NCI-H2196 treated with DMSO at 0.1 percent for 48 hours (cell line): Measurements from ENCODE around the gene TMEM53.
A peak's percentile ranks its signal among the peaks of the same experiment; 100 is the strongest.
"Not testable (repeated sequence)": the region's sequence is repeated elsewhere in the genome, so short reads cannot be mapped to it uniquely, and the experiment has no call there.

Experiments
- DNase-seq: peaks from one replicate; lab custom pipeline; 2025; ENCODE audit not compliant: unreplicated experiment; lab: John Stamatoyannopoulos, UW

TMEM53 gene

DNA sequence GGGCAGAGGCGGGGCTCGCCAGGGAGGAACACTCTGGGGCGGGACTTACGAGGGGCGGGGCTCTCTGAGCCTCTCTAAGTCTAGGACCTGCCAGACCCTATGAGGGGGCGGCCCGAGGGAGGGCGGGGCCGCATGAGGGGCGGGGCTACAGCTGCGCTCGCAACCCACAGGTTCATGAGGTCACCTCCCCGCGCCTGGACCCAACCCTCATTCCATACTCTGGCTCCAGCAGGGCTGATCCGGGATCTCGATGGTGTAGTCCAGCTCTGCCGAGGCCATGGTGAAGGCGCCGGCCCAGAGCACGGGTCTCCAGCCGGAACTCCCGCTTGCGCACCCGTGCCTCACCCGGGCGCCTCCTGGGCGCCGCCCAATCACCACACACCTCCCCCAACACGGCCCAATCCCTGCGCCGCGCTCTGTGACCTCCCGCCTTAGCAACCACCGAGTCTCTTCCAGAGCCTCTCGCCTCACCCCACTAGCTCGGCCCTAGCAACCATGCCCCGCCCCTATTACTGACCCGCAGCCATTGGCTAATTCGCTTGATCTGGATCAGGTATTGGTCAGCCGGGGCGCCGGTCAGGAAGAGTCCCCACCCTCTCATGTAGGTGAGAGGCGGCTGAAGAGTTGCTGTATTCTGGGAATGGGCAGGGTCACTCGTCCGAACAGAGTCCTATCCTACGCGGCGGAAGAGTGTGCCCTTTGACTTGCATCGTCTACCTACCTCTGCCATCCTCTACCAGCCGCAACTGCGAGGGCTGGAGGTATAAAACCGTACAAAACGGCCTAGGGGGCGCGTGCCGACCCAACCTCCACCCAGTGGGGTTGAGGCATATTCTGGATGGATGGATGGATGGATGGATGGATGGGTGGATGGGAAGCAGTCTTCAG, at the start of gene TMEM53, which contains the start of gene ARMH1:
Gene TMEM53, minus strand, starts transcription at position 369 of the 888 bp plus-strand sequence. Its CDS starts 90 bp downstream, at position 279.
Gene ARMH1, plus strand, starts transcription at position 602 of the 888 bp plus-strand sequence. CDS start 14,984 bp downstream, outside the sequence.
- DNase-seq: peak; percentile 98

DNA sequence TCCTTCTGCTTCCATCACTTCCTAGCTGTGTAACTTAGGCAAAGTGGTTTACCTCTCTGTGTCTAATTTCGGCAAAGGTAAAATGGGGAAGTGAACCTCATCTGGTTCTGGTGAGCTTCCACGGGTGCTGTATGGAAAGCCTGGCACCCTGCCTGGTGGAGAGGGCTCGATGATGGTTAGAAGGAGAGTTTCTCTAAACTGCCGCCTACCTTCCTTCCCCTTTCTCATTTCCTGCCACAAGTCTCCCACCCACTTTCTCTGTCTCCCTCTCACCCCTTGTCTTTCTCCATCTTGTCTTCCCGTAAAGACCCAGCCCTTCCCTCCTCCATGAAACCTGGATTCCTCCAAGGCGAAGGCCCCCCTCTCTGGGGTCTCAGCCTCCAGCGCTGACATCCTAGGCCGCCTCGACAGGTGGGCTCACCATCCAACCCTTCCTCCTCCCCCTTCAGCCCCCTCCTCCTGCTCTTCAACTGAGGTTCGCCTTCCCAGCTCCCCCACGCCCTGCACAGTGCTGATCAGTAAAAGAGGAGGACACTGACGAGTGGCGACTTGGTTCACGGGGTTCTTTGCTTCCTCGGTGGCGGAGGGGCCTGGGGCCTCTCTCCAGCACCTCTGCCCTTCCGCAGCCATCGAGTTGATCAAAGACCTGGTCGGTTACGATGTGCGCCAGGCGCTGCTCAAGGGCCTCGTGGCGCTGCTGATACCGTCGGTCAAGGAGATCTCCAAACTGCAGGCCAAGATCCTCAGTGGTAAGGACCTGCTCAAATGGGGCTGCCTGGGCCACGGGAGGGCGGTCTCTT, 49.4 kb upstream of the TMEM53 start:
- DNase-seq: no peak

DNA sequence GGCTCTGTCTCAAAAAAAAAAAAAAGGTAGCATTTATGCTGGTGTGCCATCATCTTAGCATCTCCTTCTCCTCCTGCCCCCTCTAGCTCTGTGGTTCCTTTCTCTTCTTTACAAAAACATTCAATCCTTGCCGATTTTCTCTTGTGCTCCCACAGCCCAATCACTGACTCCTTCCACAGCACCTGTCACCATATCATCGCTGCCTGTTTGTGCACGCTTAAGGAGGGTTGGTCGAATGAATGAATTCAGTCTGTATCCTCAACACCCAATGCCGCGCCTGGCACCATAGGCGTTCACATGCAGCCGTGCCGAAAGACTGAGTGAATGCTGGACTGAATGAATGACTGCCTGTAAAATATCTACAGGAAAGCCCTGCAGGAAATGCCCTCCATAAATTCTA, 48.8 kb upstream of the TMEM53 start:
- no peak for DNase-seq

DNA sequence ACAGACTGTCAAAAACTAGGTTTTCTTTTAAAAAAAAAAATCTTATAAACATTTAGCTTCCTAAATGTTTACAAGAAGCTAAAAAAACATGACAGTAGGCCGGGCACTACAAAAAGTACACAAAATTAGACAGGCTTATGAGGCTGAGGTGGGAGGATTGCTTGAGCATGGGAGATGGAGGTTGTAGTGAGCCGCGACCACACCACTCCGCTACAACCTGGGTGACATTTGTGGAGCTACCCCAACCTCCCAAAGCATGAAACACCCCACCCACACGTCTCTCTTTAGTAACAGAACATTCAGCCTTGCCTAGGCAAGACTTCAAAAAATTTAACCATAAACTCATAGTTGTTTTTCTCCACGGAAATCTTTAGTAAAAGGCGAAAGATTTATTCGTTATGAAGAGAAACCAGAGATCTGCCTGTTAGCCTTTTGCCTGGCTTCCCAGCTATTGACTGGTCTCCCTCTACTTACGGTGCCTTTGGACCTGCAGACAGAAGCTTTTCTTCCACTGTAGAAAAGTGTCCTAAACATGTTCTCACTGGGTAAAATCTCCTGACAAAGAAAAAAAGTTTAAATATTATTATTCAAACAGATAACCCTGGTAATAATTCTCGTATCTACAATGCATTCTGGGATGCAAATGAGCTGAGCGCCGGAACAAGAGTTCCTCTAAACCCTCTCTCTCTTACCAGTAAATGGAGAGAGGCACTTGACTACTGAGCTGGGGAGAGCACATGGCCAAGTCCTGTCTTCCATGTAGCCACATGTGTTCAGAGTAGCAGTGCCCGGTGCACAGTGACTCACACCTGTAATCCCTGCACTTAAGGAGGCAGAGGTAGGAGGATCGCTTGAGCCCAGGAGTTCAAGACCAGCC, 47.4 kb upstream of the TMEM53 start:
- peak; percentile 96 for DNase-seq

DNA sequence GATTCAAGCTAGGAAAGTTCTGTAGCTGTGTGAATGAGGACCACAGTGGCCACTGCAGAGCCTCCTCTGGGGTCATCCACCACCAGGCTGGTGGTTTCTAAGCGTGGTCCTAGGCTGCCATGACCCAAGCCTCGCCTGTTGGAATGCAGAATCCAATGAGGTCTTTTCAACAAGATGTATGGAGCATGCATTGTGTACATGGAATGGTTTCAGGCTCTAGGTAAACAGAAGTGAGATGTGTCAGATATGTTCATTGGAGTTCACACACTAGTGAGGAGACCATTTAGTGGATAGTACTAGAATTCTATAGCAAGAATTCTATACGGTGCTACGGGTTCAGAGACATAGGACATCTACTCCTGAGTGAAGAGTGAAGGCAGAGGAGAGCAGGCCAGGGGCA, 46.0 kb upstream of the TMEM53 start:
- DNase-seq: no peak

DNA sequence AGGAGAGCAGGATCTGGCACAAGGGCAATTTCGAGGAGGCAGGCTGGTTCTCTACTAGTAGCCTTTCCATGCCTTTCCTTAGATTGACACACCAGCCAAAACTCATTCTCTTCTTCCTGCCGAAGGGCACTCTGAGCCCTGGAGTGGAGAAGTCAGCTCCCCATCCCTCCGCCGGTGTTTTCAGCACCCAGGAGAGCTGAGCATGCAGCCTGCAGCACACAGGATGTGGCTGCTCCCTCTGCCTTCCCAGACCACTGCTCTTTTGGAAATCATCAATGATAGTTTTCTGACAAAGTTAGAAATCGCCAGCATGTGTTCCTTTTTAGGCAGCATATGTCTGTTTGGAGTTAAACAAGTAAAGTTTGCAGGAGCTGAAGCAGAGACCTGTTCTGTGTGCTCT, 45.0 kb upstream of the TMEM53 start:
- DNase-seq: no peak

DNA sequence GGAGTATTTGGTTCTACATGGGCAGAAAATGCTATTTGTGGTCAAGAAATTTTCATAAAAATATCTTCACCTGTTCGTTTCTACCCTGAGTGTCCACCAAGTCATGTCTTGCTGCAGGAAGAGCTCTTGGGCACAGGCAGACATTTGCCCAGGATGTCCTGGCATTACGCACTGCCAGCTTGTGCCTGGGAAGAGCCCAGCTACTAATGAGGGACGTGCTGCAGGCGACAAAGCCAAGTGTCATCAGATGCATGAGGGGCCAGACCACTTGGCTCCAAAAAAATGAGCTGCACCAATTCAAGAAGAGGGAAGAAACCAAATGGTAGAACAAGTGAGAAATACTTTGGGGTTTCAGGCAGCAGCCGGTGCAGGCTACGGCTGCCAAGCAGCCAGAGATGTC, 43.8 kb upstream of the TMEM53 start:
- no peak for DNase-seq

DNA sequence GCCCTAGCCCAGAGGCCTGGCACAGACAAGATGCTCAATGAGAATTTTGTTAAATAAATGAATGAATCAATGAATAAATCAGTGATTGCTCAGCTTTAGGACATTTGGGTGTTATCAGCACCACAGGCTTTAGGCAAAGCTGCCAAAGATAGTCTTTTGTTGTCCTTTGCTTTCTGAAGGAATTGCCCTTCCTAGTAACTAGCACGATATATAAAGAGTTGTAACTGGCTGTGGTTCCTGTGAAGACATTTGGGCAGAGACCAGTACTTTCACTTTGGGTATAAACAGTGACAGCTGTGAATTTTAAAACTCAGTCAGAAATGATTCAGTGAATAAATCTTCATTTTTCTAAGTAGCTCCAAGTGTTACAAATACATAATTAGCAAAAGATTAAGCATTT, 43.4 kb upstream of the TMEM53 start:
- DNase-seq: no peak

DNA sequence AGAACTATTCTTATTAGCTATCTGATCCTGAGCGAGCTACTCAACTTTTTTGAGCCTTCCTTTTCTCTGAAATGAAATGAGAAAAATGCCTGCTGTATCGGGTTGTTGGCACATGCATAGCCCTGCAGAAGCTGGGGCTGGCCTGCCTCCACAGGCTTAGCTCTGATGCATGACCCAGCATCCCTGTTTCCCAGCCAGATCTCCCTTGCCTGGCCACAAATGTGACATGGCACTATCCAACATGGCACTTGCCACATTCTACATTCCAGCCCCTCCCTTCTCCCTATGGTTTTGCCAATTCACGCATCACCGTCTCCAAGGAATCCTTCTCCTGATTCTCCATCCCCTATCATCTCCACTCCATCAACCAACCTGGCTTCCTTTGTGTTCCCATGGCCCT, 42.9 kb upstream of the TMEM53 start:
- DNase-seq: no peak

DNA sequence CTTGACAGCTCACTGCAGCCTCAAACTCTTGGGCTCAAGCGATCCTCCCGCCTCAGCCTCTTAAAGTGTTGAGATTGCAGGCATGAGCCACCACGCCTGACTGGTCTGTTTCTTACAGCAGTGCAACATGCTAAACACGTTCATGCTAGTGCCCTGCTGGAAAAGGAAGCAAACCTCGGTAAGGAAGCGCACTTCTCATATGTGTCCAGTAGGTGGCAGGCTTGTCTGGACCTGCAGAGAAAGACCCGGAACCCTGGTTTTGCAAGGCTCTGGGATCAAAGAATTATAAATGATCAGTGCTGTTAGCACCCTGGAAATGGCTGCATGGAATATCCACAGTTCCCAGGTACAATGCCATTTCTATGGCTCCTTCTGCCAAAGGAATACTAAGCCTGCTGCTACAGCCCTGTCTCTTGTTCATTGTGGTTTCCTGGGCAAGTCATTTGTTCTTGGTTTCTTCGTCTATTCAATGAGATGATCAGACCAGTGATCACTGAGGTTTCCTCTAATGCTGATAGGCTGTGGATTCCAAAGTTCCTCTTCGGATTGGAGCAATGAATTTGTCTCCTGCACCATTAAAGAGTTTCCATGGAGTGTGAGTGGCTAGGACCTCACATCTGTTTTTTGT, 40.8 kb upstream of the TMEM53 start:
- DNase-seq: peak; percentile 59

DNA sequence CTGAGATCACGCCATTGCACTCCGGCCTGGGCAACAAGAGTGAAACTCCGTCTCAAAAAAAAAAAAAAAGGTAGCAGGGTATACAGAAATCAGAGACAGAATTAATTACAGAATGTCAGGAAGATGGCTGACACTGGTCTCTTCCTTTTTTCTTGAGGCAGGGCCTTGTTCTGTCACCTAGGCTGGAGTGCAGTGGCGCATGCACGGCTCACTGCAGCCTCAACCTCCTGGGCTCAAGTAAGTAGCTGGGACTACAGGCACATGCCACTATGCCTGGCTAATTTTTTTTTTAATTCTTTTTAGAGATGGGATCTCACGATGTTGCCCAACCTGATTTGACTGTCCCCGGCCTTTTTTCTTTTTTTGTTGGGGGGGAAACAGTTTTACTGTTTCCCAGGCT, 40.3 kb upstream of the TMEM53 start:
- DNase-seq: no peak

DNA sequence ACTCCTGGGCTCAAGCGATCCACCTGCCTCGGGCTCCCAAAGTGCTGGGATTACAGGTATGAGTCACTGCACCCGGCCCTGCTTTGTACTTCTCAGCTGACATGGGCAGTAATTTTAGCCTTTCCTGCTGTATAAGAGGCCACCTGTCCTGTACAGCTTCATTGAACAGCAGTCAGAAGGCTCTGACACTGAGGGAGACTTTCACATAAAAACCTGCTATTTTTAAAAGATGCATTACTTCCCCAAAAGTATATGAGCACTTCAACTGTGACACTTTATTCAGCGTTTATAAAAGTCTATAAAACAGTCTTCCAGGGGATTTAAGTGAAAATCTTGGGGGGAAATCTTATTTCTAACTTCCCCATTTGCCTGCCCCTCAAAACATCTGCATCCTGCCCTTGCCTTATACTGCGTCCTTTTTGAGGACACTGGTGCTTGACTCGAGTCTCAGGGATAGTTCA, 39.1 kb upstream of the TMEM53 start:
- peak; percentile 81 for DNase-seq

DNA sequence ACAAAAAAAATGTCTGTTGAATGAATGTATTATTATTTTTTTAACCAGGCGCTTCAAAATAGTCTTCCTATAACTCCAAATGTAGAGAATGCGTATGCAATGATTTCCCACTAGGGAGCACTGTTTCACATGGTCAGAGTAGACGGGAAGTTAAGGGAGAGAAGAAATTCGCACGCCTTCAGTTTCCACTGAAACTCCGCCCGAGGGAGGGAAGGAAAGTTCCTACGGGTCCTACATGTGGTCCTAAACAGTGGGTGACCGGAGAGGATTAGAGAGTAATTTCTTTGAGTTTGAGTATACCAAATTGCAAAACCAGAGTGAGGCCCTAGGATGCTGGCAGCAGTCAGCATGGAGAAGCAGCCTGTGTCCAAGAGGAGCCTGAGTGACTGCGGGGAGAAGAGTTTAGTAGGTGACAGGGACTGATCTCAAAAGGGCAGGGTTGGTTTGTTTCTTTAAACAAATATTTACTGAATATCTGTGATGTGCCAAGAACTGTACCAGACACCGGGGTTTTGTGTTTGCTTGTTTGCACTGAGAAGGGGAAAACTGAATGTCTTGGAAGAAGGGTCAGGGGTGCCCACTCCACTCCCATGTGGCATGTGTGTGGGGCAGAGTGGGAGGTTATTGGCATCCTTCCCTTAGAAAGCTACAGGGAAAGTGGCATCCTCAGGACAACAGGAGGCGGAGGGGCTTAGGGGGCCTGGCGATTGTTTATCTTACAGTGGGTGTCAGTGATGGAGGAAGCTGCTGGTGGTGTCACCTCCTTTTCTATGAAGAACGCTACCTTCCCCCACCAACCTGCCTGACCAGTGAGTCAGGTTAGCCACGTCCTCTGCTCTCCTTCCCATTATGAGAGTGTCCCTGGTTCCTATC, 33.9 kb upstream of the TMEM53 start:
- DNase-seq: no peak

DNA sequence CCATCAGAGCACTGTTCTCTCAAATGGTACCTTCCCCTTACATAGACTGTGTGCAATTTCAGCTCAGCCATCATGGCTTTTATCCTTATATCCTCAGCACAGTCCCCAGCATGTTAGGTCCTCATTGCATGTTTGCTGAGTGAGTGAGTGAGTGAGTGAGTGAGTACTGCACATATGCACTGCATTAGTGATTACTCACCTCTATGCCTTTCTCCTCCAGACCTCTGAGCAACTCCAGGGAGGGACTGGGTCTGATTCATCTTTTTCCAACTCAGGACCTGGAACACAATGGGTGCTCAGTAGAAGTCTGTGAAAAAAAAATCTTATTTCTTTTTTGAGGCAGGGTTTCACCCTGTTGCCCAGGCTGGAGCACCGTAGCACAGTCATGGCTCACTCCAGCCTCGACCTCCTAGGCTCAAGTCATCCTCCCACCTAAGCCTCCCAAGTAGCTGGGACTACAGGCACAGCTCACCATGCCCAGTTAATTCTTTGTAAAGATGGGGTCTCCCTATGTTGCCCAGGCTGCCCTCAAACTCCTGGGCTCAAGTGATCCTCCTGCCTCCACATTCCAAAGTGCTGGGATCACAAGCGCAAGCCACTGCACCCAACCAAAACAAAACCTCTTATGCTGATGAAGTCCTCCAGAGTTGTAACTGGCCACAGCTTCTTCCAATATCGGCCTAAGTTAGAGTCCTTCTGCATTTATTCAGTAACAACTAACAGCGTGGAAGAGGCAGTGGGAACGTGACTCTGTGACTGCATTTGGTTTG, 33.0 kb upstream of the TMEM53 start:
- DNase-seq: no peak

DNA sequence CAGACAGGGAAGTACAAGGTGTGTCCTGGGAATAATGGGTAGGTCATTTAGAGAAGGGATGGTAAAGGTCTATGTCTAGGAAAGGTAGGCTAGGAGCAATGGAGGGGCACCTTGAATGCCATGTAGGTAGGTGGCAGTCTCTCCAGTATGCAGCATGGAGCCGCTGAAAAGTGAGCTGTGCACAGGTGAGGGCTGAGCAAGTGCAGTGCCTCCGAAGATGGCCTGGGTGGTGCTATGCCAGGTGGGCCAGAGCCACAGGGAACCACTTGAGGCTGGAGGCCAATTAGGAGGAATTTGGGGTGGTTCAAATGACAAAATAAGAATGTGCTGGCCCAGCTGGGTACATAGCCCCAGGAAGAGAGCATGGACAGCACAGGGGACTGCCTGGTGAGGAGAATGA, 31.7 kb upstream of the TMEM53 start:
- no peak for DNase-seq

DNA sequence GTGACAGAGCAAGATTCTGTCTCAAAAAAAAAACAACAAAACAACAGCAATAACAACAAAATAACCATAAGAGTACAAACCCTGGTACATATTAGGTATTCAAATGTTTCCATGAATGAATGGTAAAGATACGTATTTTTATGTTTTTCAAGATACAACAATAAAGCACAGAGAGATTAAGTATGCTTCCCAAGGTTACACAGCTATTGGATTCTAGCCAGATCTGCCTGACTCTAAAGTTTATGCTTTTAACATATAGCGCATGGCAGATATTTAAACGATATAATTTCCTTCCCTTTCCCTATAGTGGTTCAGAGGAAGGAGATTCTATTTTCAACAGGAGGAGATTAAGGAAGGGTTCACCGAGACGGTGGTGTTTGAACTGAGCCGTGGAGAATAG, 31.2 kb upstream of the TMEM53 start:
- no peak for DNase-seq

DNA sequence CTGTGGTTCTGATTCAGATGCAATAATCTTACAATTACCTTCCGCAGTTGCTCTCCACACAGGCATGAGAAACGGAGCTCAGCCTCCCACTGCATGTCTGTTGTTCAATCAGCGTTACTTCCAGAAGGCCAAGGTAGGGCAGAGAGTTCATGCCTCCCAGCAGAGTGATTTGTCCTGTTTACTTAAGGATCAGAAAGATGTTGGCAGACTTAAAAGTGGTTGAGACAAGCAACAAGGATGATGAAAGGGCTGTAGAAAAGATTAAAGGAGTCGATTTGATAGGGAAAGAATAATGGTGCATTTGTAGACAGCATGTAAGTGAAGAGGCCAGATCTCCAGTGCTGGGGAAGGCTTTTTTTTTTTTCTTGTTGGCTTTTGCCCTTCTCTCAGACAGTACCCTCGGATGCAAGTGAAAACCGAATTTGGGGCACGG, 26.9 kb upstream of the TMEM53 start:
- no peak for DNase-seq

DNA sequence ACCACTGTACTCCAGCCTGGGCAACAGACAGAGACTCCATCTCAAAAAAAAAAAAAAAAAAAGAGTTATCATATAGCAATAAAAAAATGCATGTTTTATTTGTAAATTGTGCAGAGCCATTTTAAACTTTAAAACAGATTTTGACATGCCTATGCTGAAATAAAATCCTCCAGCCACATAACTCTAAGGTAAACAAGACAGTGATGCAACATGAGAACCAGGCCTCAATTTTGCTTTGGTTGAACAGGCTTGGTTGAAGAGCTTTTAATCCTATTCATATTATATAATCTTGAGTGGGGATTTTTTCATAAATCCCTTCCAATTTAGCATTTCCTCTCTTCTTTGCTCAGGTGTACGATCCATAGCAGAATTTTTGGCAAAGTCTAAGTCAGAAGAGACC, 26.3 kb upstream of the TMEM53 start:
- no peak for DNase-seq

DNA sequence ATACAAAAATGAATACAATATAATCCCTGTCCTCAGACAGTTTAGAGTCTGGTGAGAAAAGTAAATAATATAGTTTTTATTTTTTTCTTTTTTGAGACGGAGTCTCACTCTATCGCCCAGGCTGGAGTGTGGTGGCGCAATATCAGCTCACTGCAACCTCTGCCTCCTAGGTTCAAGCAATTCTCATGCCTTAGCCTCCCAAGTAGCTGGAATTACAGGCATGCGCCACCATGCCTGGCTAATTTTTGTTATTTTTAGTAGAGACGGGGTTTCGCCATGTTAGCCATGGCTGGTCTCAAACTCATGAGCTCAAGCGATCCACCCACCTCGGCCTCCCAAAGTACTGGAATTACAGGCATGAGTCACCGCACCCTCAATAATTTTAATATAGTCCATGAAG, 25.1 kb upstream of the TMEM53 start:
- not testable (repeated sequence) for DNase-seq
